HEK293 (cell line): ENCODE data around the gene ARTN.

Source experiments
- CTCF ChIP-seq: fragments of 450-650 bp; formaldehyde crosslinking; IDR thresholded peaks from 2 replicates; pipeline ENCODE4 v1.5.1; 2016; ENCODE audit warnings: missing biosample characterization, missing genetic modification characterization
- REST ChIP-seq: fragments of 450-650 bp; formaldehyde crosslinking; IDR thresholded peaks from 2 replicates; pipeline ENCODE4 v1.5.1; 2016; ENCODE audit warnings: missing biosample characterization, missing genetic modification characterization
- SETDB1 ChIP-seq: IDR thresholded peaks from one replicate; pipeline ENCODE4 v1.6.1; 2017; ENCODE audit warnings: mild to moderate bottlenecking, low read length, moderate library complexity, mixed read lengths; ENCODE audit not compliant: insufficient read length
- TCF7L2 ChIP-seq: IDR thresholded peaks from 2 replicates; pipeline ENCODE4 v1.6.1; 2011; ENCODE audit warnings: low read depth, mild to moderate bottlenecking, inconsistent platforms, low read length, moderate library complexity, borderline replicate concordance
- WT1 ChIP-seq: fragments of 450-650 bp; formaldehyde crosslinking; IDR thresholded peaks from 2 replicates; pipeline ENCODE4 v1.5.1; 2016; ENCODE audit warnings: missing biosample characterization, missing genetic modification characterization
- YY1 ChIP-seq: fragments of 450-650 bp; formaldehyde crosslinking; IDR thresholded peaks from 2 replicates; pipeline ENCODE4 v1.5.1; 2018; ENCODE audit warnings: missing biosample characterization, missing genetic modification characterization
- ZBTB49 ChIP-seq: fragments of 450-650 bp; formaldehyde crosslinking; IDR thresholded peaks from 2 replicates; pipeline ENCODE4 v1.5.1; 2016; ENCODE audit warnings: missing biosample characterization, missing genetic modification characterization, low read depth
- ZNF133 ChIP-seq: fragments of 450-650 bp; formaldehyde crosslinking; IDR thresholded peaks from 2 replicates; pipeline ENCODE4 v1.5.1; 2016; ENCODE audit warnings: missing biosample characterization, missing genetic modification characterization
- ZNF274 ChIP-seq, 2 experiments: fragments of 200-500 bp in 1 of 2; fragments of 450-650 bp in 1 of 2; sonication (Bioruptor generic) in 1 of 2; formaldehyde crosslinking in 1 of 2; IDR thresholded peaks; 2 replicates each; pipeline versions ENCODE4 v1.5.1 to v1.6.1; 2014 to 2016; ENCODE audit warnings: borderline replicate concordance in 1 of 2, inconsistent platforms in 1 of 2, low read length in 1 of 2, missing biosample characterization in 1 of 2, missing genetic modification characterization in 1 of 2
- ZNF302 ChIP-seq: fragments of 450-650 bp; formaldehyde crosslinking; IDR thresholded peaks from 2 replicates; pipeline ENCODE4 v1.5.1; 2016; ENCODE audit warnings: missing biosample characterization, missing genetic modification characterization, low read depth
- ZNF48 ChIP-seq: fragments of 450-650 bp; formaldehyde crosslinking; IDR thresholded peaks from 2 replicates; pipeline ENCODE4 v1.5.1; 2016; ENCODE audit warnings: missing biosample characterization, missing genetic modification characterization
- ZNF670 ChIP-seq: fragments of 450-650 bp; formaldehyde crosslinking; IDR thresholded peaks from 2 replicates; pipeline ENCODE4 v1.5.1; 2016; ENCODE audit warnings: missing biosample characterization, missing genetic modification characterization, low read depth

GRCh38 chr1:43977376-43978263 lies 44.0 kb downstream of the ARTN start:
- TF ChIP-seq ZNF670 (tag by site-specific recombination) (no peak), SETDB1 (no peak), REST (tag by site-specific recombination) (no peak), ZNF274 (IDR thresholded peaks at IDR 0.05; ENCODE audit: low read length) (no peak), ZNF274 (tag by site-specific recombination; IDR thresholded peaks at IDR 0.05; ENCODE audit: borderline replicate concordance) (no peak), TCF7L2 (no peak), ZNF133 (no peak), CTCF (tag by site-specific recombination) (no peak), ZBTB49 (tag by site-specific recombination) (no peak), ZNF48 (tag by site-specific recombination) (no peak), WT1 (tag by site-specific recombination) (no peak), YY1 (tag by site-specific recombination) (no peak), ZNF302 (no peak)
